OCI-LY7 (cell line): ENCODE data around the gene RHO. TPM values are rescaled to one million over a fixed set of nuclear protein-coding genes. Genes with fewer than 3 reads are reported as not detected.

Experiments
- BruUV-seq: library from RNA; stranded (reverse); fragments of 400-500 nt; replicated peaks from 2 replicates; lab custom pipeline; 2021; lab: Mats Ljungman, UMichigan
- CTCF ChIA-PET: fragments of 300-600 bp; sonication (Branson Sonifier 250); formaldehyde crosslinking; loops from one replicate; lab custom pipeline; 2022; ENCODE audit warnings: antibody characterized with exemption; ENCODE audit not compliant: unreplicated experiment; lab: Charles Lee
- POLR2A ChIA-PET: fragments of 300-600 bp; sonication (Branson Sonifier 250); formaldehyde crosslinking; loops from one replicate; lab custom pipeline; 2022; ENCODE audit warnings: antibody characterized with exemption; lab: Charles Lee
- DNase-seq: peaks from one replicate; pipeline ENCODE4 v3.0.0-alpha.2; 2015; ENCODE audit warnings: low spot score
- H2AFZ ChIP-seq: fragments of 200-600 bp; sonication (generic), shearing (Covaris generic); 2 replicates; pipeline ENCODE4 v1.6.1; 2014; ENCODE audit warnings: mild to moderate bottlenecking, antibody characterized with exemption, low read length, moderate library complexity
- H3K27ac ChIP-seq: fragments of 200-600 bp; sonication (generic); 2 replicates; pipeline ENCODE4 v1.5.1; 2014; ENCODE audit warnings: mixed run types, low read depth, mild to moderate bottlenecking, moderate library complexity, low read length, inconsistent platforms; ENCODE audit not compliant: poor library complexity, severe bottlenecking
- H3K36me3 ChIP-seq: fragments of 200-600 bp; sonication (generic); 2 replicates; pipeline ENCODE4 v1.6.1; 2014; ENCODE audit warnings: mild to moderate bottlenecking, antibody characterized with exemption, low read length, moderate library complexity, mixed read lengths; ENCODE audit not compliant: insufficient read depth
- H3K4me1 ChIP-seq: fragments of 200-600 bp; sonication (generic); 2 replicates; pipeline ENCODE4 v1.5.1; 2014; ENCODE audit warnings: mild to moderate bottlenecking, low read length; ENCODE audit not compliant: insufficient read depth, poor library complexity, severe bottlenecking
- H3K4me2 ChIP-seq: fragments of 200-600 bp; sonication (generic); 2 replicates; pipeline ENCODE4 v1.6.1; 2014; ENCODE audit warnings: mild to moderate bottlenecking, low read length
- H3K4me3 ChIP-seq: fragments of 200-600 bp; sonication (generic); 2 replicates; pipeline ENCODE4 v1.5.1; 2014; ENCODE audit warnings: mild to moderate bottlenecking, low read depth, low read length; ENCODE audit not compliant: poor library complexity, severe bottlenecking
- H3K79me2 ChIP-seq: fragments of 200-600 bp; sonication (generic); 2 replicates; pipeline ENCODE4 v1.6.1; 2016; ENCODE audit warnings: low read depth, mild to moderate bottlenecking, low read length, moderate library complexity, mixed read lengths; ENCODE audit not compliant: insufficient read depth
- H3K9me2 ChIP-seq: fragments of 200-600 bp; sonication (generic); 2 replicates; pipeline ENCODE4 v1.6.1; 2016; ENCODE audit warnings: mild to moderate bottlenecking, low read length, mixed read lengths; ENCODE audit not compliant: insufficient read depth
- H3K9me3 ChIP-seq: fragments of 200-600 bp; sonication (generic); 2 replicates; pipeline ENCODE4 v1.6.1; 2014; ENCODE audit warnings: mild to moderate bottlenecking, mixed run types, low read length, mixed read lengths
- H4K20me1 ChIP-seq: fragments of 200-600 bp; sonication (generic); 2 replicates; pipeline ENCODE4 v1.6.1; 2014; ENCODE audit warnings: mild to moderate bottlenecking, antibody characterized with exemption, low read length, moderate library complexity, mixed read lengths; ENCODE audit not compliant: insufficient read depth
- CTCF ChIP-seq: fragments of 200-600 bp; sonication (generic); conservative IDR thresholded peaks from 2 replicates; pipeline ENCODE4 v1.5.1; 2014; ENCODE audit warnings: mild to moderate bottlenecking, antibody characterized with exemption, low read length, moderate library complexity, mixed read lengths
- EZH2phosphoT487 ChIP-seq: fragments of 200-600 bp; sonication (generic); IDR thresholded peaks from 2 replicates; pipeline ENCODE4 v1.6.1; 2018; ENCODE audit warnings: low read depth, borderline replicate concordance, mild to moderate bottlenecking, mixed run types, antibody characterized with exemption, low read length, moderate library complexity, mixed read lengths
- intact Hi-C: fragments of 100-400 bp; cut with micrococcal nuclease; formaldehyde crosslinking; loops from one replicate; pipeline ENCODE4 v1.10.0; 2022; ENCODE audit not compliant: unreplicated experiment
- total RNA-seq, 2 experiments: library from RNA; depleted of rRNA in 1 of 2; stranded (reverse); fragments of >200 nt in 1 of 2; shearing (Covaris generic) in 1 of 2; gene quantifications; 2 replicates each; pipeline ENCODE4 v1.2.3, GENCODE V29; 2014 to 2022

RHO gene
- total RNA-seq, 2 experiments from 2014 or later: not detected

- H4K20me1 ChIP-seq: no peaks in the 10 kb centered on the region
- no peak overlapping the region for H3K4me2 ChIP-seq
- H3K27ac ChIP-seq: no peak overlapping the region
- CTCF ChIA-PET: no interaction called here
- peaks cover 51% of the 10 kb centered on the region for H3K4me1 ChIP-seq
- TF ChIP-seq CTCF (no peak), EZH2phosphoT487 (no peak)
- no peaks in the 10 kb centered on the region for H3K9me2 ChIP-seq
- DNase-seq: no peak
- H3K79me2 ChIP-seq: no peaks in the 10 kb centered on the region
- no peaks in the 10 kb centered on the region for H3K36me3 ChIP-seq
- no peak overlapping the region for H3K4me3 ChIP-seq
- POLR2A ChIA-PET: interaction anchor here (0.5 kb wide), 1 partner anchor 10 kb away, joined by 3 read pairs; no protein-coding TSS in a partner anchor
- intact Hi-C loops: no loop called here
- no peak overlapping the region for H2AFZ ChIP-seq
- no TSS peak for BruUV-seq
- no peaks in the 10 kb centered on the region for H3K9me3 ChIP-seq
Measured at GRCh38 chr3:129555616-129556357, 27.3 kb downstream of the RHO start.

GRCh38 chr3:129556358-129556695 lies 27.9 kb downstream of the RHO start:
- peaks cover 53% of the 10 kb centered on the region for H3K4me1 ChIP-seq
- ChIA-PET POLR2A (no interaction called here), CTCF (no interaction called here)
- no peaks in the 10 kb centered on the region for H3K79me2 ChIP-seq
- no peak overlapping the region for H3K27ac ChIP-seq
- no peaks in the 10 kb centered on the region for H3K9me3 ChIP-seq
- H3K9me2 ChIP-seq: no peaks in the 10 kb centered on the region
- intact Hi-C loops: no loop called here
- no peak for DNase-seq
- no peaks in the 10 kb centered on the region for H4K20me1 ChIP-seq
- TF ChIP-seq EZH2phosphoT487 (no peak), CTCF (no peak)
- no peak overlapping the region for H2AFZ ChIP-seq
- BruUV-seq: no TSS peak
- H3K36me3 ChIP-seq: no peaks in the 10 kb centered on the region
- H3K4me3 ChIP-seq: no peak overlapping the region
- H3K4me2 ChIP-seq: no peak overlapping the region

- Histone ChIP-seq H3K9me3 (no peaks in the 10 kb centered on the region), H3K4me3 (no peak overlapping the region), H2AFZ (no peak overlapping the region), H3K36me3 (no peaks in the 10 kb centered on the region), H3K79me2 (no peaks in the 10 kb centered on the region), H4K20me1 (no peaks in the 10 kb centered on the region), H3K4me2 (no peak overlapping the region), H3K9me2 (no peaks in the 10 kb centered on the region), H3K27ac (no peak overlapping the region), H3K4me1 (peaks cover 53% of the 10 kb centered on the region)
- POLR2A ChIA-PET: no interaction called here
- intact Hi-C loops: no loop called here
- DNase-seq: no peak
- CTCF ChIA-PET: no interaction called here
- no TSS peak for BruUV-seq
- no peak for TF ChIP-seq CTCF
- TF ChIP-seq EZH2phosphoT487: no peak
Measured at GRCh38 chr3:129556890-129557547, 28.6 kb downstream of the RHO start.
